ENCODE measurements around the gene ROBO1.

ROBO1 gene

GRCh38 chr3:79367066-79367465 is 400.7 kb downstream of the ROBO1 start:
- TF ChIP-seq ZFX (IDR thresholded peaks at IDR 0.05) (no peak), CTCF (conservative IDR thresholded peaks at IDR 0.05) (no peak)
- no peak overlapping the region for H3K27ac ChIP-seq

DNA sequence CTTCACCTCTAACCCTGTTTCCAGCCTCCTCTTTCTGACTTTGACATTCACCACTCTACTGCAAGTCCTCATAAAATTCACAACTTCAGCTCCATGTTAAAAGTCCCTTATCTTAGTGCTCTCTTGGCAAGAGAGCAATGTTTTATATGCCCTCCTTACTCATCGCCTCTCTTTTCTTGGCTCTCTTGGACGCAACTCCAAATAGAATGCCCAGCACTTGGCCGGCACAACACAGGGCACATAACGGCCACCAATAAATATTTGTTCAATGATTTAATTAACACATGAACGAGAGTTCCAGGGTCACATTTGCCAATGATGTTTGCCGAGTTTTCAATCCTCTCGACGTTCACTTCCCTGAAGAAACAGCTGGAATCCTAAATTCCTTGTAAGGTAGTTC is 401.4 kb downstream of the ROBO1 start:
- TF ChIP-seq ZFX (IDR thresholded peaks at IDR 0.05): no peak
- TF ChIP-seq CTCF (conservative IDR thresholded peaks at IDR 0.05): no peak
- H3K27ac ChIP-seq: no peak overlapping the region

GRCh38 chr3:79364784-79365183 is 403.0 kb downstream of the ROBO1 start:
- H3K27ac ChIP-seq: no peak overlapping the region
- TF ChIP-seq ZFX (IDR thresholded peaks at IDR 0.05) (no peak), CTCF (conservative IDR thresholded peaks at IDR 0.05) (no peak)

- no peak for TF ChIP-seq CTCF (conservative IDR thresholded peaks at IDR 0.05)
- no peak for TF ChIP-seq ZFX (IDR thresholded peaks at IDR 0.05)
- no peak overlapping the region for H3K27ac ChIP-seq
Observed at GRCh38 chr3:79362571-79363270, 405.1 kb downstream of the ROBO1 start.

DNA sequence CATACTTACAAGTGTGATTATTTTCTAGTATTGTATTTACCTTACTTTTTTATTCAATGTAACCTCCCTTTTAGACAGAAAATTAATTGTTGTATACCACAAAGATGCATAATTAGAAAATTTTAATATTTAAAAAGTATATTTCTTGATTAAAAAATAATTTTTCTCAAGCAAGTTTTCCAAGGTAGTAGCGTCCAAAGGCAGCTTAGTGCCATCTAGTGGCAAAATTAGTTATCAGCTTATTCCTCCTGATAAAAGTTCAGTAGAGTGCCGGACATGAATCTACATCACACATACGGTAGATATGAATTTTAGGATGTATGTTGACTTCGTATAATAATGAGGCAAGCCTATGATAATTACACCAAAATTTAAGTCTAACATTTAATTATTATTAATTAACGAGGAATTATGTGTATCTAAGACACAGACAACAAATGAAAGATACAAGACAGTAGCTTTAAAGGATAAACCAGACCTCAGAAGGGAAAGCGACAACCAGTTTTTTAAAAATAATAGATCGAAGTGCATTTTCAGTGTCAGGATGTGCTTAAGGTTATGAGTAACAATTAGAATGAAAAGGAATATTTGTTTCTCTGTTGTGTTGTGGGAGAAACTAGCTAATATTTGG is 405.9 kb downstream of the ROBO1 start:
- TF ChIP-seq CTCF (conservative IDR thresholded peaks at IDR 0.05) (peak; percentile 82), ZFX (IDR thresholded peaks at IDR 0.05) (no peak)
- no peak overlapping the region for H3K27ac ChIP-seq

DNA sequence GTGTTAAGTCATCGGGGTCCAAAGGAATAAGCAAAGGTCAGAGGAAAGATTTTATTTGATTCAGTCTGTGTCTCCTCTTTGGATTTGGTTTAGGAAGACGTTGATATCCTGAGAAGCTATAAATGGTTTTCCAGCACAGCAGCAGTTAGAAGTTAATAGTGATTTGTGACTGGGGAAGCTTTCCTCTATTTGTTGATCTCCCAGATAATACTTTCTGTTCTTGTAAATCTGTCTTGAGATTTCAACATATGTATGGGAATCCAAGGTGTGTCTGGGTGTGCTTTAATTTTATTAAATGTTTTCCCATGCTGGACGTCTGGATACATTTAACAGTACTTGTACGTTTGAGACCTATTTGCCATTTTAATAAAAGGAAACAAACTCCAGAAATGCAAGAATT is 409.5 kb downstream of the ROBO1 start:
- TF ChIP-seq ZFX (IDR thresholded peaks at IDR 0.05) (no peak), CTCF (conservative IDR thresholded peaks at IDR 0.05) (no peak)
- no peak overlapping the region for H3K27ac ChIP-seq

GRCh38 chr3:79354179-79354688 is 413.6 kb downstream of the ROBO1 start:
- no peak overlapping the region for H3K27ac ChIP-seq
- no peak for TF ChIP-seq ZFX (IDR thresholded peaks at IDR 0.05)
- TF ChIP-seq CTCF (conservative IDR thresholded peaks at IDR 0.05): no peak
